Measurements from ENCODE around the gene ZNF398.

The ZNF398 gene

GRCh38 chr7:149216402-149216801 is 69.1 kb downstream of the ZNF398 start:
- ChIA-PET CTCF (interaction anchor here (1.0 kb wide), 1 partner anchor 24 kb away, joined by 3 read pairs; no protein-coding TSS in a partner anchor), POLR2A (no interaction called here)
- no peak for TF ChIP-seq CTCF (IDR thresholded peaks at IDR 0.05; ENCODE audit: insufficient read depth, low read length, missing control alignments)
- no peak for DNase-seq (ENCODE audit: low read depth, low spot score)
- no peak overlapping the region for H3K4me3 ChIP-seq (ENCODE audit: low read depth, low read length)

DNA sequence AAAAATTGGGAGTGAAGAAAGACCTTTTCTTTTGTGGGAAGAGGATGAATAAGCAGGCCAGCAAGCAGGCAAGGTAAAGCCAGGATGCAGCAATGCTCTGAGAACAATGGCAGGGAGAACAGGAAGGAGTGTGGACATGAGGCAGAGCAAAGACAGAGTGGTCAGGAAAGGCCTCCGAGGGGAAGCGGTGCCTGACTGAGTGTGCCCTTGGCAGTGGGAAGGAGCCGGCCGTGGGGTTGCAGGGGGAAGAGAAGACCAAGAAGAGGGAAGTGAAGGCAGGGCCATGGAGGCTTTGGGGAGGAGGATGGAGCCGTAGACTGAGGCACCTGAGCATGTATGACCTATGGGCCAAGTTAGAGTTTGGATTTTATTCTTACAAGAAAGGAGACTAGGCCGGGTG is 70.3 kb downstream of the ZNF398 start:
- ChIA-PET CTCF (interaction anchor here (1.1 kb wide), 1 partner anchor 14 kb away, joined by 3 read pairs; no protein-coding TSS in a partner anchor), POLR2A (no interaction called here)
- DNase-seq (ENCODE audit: low read depth, low spot score): no peak
- no peak overlapping the region for H3K4me3 ChIP-seq (ENCODE audit: low read depth, low read length)
- no peak for TF ChIP-seq CTCF (IDR thresholded peaks at IDR 0.05; ENCODE audit: insufficient read depth, low read length, missing control alignments)

GRCh38 chr7:149218469-149219420 is 71.5 kb downstream of the ZNF398 start:
- POLR2A ChIA-PET: no interaction called here
- DNase-seq (ENCODE audit: low read depth, low spot score): no peak
- CTCF ChIA-PET: interaction anchor here (0.8 to 1.5 kb wide), 7 partner anchors 9 to 93 kb away, joined by 3 to 7 read pairs (median 4); partner anchors contain the start of genes ZNF282, ZNF398 and ZNF425
- TF ChIP-seq CTCF (IDR thresholded peaks at IDR 0.05; ENCODE audit: insufficient read depth, low read length, missing control alignments): no peak
- H3K4me3 ChIP-seq (ENCODE audit: low read depth, low read length): no peak overlapping the region

DNA sequence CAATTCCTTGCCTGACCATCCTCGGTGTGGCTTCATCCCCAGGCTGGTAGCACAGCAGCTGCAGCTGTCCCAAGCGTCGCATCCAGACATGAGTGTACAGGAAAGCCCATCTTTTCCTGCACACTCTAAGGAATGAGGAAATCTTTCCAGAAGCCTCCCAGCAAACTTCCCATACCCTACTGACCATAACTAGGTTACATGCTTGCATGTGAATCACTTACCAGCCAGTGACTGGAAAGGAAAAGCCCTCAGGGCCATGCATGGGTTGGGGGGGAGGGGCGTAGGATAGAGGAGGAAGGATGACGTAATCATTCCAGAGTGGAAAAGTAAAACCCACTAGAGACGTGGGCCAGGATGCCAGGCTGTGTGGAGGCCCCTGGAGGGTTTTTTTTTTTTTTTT is 73.3 kb downstream of the ZNF398 start:
- DNase-seq (ENCODE audit: low read depth, low spot score): peak; percentile 34
- ChIA-PET CTCF (interaction anchor here (1.6 kb wide), 1 partner anchor 13 kb away, joined by 4 read pairs; no protein-coding TSS in a partner anchor), POLR2A (no interaction called here)
- no peak for TF ChIP-seq CTCF (IDR thresholded peaks at IDR 0.05; ENCODE audit: insufficient read depth, low read length, missing control alignments)
- H3K4me3 ChIP-seq (ENCODE audit: low read depth, low read length): no peak overlapping the region

DNA sequence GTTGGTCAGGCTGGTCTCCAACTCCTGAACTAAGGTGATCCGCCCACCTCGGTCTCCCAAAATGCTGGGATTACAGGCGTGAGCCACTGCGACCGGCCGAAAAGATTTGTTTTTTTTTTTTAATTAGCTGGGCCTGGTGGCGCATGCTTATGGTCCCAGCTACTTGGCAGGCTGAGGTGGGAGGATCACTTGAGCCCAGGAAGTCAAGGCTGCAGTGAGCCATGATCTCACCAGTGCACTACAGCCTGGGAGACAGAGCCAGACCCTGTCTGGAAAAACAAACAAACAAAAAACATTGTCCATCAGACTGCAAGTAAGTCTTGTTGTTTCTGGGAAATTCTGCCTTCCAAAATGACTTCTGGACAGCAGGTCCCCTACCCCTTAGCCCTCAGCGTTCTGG is 75.9 kb downstream of the ZNF398 start:
- no peak for TF ChIP-seq CTCF (IDR thresholded peaks at IDR 0.05; ENCODE audit: insufficient read depth, low read length, missing control alignments)
- ChIA-PET POLR2A (no interaction called here), CTCF (interaction anchor here (1.8 kb wide), 1 partner anchor 13 kb away, joined by 5 read pairs; no protein-coding TSS in a partner anchor)
- DNase-seq (ENCODE audit: low read depth, low spot score): no peak
- H3K4me3 ChIP-seq (ENCODE audit: low read depth, low read length): no peak overlapping the region

DNA sequence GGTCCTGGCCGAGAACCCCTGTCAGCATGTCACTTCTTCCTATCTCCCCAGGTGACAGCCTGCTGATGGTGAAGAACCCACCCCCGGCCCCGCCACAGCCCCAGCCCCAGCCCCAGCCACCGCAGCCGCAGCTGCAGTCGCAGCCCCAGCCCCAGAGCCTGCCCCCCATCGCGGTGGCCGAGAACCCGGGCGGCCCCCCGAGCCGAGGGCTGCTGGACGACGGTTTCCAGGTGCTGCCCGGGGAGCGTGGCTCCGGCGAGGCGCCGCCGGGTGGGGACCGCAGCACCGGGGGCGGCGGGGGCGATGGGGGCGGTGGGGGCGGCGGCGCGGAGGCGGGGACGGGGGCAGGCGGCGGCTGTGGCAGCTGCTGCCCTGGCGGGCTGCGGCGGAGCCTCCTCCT is 76.5 kb downstream of the ZNF398 start:
- TF ChIP-seq CTCF (IDR thresholded peaks at IDR 0.05; ENCODE audit: insufficient read depth, low read length, missing control alignments): no peak
- no peak for DNase-seq (ENCODE audit: low read depth, low spot score)
- ChIA-PET CTCF (interaction anchor here (1.8 kb wide), 1 partner anchor 14 kb away, joined by 5 read pairs; no protein-coding TSS in a partner anchor), POLR2A (no interaction called here)
- H3K4me3 ChIP-seq (ENCODE audit: low read depth, low read length): no peak overlapping the region
